ENCODE measurements around the gene AKTIP.
"Not testable (repeated sequence)": the region's sequence is repeated elsewhere in the genome, so short reads cannot be mapped to it uniquely, and the experiment has no call there.

AKTIP gene

DNA sequence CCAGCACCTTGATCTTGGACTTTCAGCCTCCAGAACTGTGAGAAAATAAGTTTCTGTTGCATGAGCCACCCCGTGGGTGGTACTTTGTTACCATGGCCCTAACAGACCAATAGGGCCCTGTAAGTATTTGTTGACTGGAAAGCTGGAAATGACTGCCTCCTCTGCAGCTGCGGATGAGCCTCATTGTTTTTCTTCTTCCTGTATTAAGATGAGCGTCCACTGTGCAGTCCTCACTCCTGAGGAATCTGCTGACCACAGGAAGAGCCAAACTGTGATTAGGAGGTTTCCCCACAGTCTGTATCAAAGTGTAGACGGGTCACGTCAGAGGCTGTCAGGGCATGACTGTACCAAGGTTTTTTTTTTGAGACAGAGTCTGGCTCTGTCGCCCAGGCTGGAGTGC lies 12.2 kb upstream of the AKTIP start:
- no peak for DNase-seq

DNA sequence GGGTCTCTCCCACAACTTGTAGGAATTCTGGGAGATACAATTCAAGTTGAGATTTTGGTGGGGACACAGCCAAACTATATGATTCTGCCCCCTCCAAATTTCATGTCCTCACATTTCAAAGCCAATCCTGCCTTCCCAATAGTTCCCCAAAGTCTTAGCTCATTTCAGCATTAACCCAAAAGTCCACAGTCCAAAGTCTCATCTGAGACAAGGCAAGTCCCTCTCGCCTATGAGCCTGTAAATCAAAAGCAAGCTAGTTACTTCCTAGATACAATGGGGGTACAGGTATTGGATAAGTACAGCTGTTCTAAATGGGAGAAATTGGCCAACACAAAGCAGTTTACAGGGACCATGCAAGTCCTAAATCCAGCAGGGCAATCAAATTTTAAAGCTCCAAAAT lies 9.8 kb upstream of the AKTIP start:
- DNase-seq: not testable (repeated sequence)

DNA sequence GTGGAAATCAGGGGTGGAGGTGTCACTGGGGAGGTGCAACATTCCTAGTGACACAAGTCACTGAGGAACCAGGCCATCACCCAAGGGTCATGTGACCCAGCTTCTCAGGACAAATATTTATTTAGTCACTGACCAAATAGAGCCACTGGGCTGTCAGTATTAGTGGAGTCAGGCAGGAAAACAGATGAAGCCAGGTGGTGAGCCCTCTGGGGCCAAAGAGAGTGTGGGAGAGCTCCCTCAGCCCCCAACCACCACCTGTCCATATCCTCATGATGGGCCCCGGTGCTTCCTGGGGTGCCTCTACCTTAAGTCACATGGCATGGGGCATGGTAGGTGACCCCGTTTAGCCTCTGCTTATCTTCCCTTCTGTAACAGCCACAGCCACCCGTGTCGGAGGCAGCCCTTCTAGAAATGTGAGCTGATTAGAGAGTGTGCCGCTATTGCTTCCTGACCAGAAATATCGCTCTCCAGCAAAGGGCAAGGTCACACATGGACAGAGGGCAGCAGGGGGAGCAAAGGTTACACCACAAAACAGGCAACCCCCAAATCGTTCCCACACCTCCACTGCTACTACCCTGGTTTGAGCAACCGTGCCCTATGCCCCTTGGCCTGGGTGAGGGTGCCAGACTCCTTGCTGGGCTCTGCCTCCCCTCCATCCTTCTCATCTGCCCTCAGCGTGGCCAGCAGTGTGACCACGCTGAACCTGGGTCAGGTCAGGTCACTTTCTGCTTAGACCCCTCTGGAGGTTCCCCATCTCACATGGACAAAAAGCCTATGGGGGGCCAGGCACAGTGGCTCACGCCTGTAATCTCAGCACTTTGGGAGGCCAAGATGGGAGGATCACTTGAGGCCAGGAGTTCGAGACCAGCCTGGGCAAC lies 8.6 kb upstream of the AKTIP start:
- DNase-seq: no peak

DNA sequence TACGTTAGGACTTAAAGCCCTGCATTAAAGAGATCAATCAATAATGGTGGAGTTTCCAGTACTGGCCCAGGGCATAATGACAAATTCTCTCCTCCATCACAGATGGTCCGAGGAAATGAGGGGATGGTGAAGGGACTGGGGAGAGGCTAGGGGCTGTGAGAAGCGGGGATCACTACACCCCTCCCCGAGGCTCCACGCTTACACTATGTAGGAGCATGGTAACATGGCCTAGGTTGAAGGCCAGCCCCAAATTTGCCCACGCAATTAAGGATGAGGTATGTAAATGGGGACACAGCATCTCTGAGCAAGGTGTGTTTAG lies 8.0 kb upstream of the AKTIP start:
- DNase-seq: no peak

DNA sequence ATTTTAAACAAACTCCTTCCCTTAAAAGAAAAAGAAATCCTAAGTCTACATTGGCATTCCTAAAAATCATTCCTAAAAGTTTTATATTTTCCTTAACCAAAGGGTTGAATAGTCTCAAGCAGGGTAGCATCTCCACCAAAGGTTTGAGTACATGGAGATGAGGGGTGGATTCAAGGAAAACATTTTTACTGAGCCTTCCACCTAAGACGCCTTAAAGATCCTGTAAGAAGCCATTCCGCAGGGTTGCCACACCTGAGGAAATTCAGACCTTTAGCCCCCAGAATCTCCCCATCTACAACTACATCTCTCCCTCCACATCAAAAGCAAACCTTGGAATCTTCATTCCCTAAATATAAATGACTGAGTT lies 7.7 kb upstream of the AKTIP start:
- DNase-seq: no peak

DNA sequence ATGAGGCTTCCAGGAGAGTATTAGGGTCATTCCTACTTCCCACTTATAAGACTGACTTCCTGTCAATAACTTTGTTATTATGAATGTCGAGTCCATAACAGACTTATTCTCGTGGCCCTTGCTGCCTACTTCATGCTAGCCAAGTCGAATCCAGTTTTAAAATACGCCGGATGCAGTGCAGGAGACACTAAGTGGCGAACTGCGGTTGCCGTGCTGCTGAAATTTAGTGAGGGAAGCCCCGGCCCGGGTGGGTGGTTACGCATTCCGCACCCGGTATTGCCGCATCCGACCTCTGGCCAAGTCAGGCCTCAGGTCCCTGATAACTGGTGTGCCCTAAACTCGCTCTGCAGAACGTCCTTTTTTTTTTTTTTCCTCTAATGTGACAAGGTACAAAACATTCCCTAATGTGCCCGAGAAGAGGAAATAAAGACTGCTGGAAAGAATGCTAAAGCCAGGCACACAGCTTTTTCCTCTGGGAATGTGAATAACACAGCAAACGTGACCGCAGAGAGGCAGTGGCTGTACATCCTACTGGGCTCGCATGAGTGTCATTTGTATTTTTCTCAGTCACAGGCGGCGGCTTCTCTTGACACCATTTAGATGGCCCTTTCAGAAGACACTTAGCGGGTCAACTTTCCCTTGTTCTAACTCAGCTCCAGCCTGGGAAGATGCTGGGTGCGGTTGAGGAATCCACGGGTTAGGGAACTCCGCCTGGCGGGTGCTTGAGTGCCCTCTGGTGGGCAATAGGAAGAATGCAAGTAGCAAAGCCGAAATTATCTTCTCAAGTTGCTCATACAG lies 7.1 kb upstream of the AKTIP start:
- peak; percentile 41 for DNase-seq

DNA sequence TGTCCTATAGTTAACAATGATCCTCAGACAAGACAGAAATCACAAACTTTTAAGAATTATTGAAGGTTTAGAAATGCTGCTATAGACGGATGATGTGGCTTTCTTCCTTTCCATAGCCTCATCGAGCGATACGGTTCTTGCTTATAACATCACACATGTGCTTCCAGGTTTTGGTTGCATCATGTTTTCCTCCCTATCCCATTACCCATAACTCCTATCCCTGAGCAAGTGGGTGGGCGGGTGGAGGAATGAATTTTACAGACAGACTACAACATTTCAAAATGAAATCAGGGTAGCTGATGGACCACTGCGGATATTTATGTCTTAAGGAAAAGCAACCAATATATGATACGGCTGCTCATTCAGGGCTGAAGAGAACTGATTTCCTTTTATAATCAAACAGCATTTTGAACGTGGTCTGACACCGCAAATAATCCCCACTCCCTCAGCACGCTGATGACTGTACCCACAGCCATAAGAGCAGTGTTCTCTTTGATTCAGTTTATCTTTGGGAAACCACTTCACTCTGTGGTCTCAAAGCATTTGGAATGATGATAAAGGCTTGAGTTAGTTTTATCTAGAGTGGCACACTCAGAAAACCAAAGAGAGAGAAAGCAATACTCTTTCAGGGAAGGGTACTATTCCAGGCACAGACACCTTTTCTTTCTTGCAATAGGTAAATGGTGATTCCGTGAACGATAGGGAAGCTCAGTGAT lies 4.6 kb upstream of the AKTIP start:
- no peak for DNase-seq

DNA sequence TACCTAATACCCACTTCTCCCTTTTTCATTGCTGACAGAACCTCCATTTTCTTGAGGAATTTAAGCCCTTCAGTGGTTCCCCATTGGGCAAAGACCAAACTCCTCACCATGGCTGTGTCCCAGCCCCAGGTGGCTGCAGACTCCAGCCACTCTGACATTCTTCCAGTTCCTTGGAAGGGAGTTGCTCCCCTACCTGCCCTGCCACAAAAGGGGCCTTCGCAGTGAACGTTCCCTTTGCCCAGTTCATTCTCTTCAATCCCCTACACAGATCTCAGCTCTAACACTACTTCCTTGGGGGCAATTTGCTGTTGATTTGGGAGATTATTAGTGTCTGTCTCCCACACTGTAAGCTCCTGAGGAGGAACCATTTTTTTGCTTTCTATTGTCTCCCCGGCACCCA lies 3.2 kb upstream of the AKTIP start:
- DNase-seq: no peak

DNA sequence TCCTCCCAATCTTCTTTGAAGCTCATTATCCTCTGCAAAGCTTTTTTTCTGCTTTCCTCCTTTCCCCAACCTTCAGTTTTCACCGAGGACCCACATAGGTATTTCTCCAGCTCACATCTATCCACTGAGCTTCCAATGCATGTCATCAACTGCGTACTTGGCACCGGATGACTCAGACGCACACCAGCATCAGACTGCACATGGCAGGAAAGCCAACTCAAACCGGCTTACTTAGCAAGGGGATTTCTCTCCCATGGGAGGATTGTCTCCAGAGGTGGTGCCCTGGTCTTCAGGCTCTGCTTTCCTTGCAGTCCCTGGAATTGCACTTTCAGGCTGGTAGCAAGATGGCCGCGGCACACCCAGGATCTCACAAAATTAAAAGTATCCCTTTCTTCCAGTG lies 1.7 kb upstream of the AKTIP start:
- DNase-seq: no peak

DNA sequence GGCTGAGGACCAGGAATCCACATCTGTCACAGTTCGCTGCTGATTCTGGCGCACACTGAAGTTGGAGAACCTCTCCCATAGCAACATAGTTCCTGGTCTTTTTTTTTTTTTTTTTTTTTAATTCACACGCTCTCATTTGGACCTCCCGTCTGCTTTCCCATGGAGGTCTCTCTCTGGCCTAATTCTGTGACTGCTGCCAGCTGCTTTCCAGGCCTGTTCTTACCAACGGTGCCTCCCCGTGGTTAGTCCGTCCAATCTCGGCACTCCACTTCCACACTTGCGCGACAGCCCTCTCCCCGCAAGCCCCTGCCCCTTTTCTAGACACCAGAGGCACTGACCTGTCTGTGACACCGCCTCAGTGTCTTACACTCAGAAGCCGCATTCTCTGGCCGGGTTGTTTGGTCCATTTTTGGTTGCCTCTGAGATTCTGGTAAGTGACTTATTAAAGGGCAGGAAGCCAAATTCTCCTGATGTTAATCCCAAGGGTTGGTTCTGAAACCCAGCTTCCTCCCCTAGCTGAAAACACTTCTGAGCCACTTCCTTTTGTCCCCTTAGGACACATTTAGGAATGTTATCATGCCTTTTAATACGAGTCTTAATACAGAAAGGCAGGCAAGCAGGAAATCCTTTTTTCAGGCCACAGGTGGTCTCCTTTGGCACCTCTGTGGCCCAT lies 1.1 kb upstream of the AKTIP start:
- no peak for DNase-seq

DNA sequence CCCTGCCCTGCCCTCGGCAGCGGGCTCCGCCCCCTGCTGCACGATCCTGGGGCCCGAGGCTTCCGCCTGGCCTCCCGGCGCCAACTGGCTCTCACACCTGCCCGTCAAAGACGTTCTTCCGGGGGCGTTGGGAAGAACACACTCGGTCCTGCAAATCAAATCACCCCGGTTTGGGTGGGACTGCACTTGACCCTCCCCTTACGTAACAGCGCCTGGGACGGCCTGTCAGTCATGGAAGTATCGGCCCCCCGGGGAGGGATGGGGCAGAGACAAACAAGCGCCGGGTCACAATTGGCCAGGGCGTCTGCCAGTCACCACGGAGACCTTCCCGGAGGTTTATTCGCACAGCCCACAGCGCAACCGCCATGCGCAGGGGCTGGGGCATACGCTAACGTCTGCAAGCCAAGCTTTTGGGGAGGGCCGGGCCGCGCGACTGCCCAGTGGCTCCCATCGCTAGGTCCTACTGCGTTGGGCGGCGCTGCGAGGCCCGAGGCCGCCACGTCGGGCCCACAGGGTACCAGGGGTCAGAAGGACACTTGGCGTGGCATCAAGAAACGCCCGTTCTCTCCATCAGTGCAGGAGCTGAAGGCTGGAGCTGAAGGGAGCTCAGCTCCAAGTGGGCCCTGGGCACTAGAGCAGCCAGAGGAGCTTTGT lies 388 bp upstream of the AKTIP start:
- DNase-seq: peak; percentile 100

DNA sequence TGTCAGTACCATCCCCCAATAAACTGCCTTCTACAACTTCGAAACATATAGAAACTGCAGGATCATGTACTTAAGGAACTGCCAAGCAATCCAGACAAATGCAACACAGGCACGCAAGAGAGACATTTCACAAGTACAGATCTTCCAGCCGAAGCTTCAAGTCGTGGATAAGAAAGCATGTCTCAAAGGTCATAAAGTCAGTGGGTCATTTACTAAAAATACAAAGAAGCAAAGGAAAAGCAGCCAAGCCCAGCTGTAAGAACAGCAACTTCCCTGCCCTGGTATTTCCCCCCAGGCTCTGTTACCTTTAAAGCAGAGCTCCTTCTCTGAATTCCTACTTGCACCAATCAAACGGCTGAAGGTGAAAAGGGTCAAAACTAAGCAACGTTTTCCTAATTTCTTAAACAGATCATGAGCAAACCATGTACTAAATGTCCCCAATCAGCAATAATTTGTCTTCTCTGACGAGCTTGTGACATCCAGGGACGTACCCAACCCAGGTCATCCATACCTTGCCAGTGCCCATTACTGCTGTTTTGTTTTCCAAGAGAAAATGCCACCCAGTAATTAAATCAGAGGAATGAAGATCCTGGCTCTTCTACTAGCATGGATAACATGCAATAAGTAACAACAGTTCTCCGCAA lies 1.7 kb downstream of the AKTIP start:
- DNase-seq: no peak

DNA sequence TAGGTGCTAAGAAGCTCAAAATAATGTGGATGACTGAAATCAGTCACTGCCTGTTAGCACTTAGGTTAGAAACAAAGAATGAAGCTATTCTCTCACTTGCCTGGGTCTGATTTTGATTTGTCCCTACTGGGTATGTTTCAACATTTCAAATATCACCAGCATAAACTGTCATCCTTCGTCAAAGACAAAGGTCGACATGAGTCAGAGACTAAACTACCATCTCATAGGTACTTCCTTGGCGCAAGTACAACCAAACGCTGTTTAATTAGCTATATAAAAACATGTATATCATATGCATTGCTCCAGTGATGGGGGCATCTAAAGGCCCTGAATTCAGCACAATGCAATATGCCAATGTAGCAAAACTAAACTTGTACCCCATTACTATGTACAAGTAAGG lies 4.0 kb downstream of the AKTIP start:
- no peak for DNase-seq

DNA sequence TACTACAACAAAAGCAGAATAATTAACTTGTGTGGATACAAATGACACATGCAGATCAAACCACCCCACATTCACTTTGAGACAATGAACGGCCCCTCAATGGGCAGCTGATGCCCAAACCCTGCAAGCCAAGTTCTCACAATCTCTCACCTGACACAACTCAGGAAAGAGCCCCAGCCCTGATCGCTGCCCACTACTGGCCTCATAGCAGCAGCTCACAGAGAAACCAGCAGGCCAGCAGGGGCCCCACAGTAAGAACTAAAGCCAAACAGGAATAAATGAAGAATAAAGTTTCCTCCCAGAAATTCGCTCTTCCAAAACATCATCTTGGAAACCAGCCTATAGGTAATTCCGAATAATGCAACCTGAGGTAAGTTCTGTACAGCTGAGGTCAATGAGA lies 7.7 kb downstream of the AKTIP start:
- DNase-seq: no peak

DNA sequence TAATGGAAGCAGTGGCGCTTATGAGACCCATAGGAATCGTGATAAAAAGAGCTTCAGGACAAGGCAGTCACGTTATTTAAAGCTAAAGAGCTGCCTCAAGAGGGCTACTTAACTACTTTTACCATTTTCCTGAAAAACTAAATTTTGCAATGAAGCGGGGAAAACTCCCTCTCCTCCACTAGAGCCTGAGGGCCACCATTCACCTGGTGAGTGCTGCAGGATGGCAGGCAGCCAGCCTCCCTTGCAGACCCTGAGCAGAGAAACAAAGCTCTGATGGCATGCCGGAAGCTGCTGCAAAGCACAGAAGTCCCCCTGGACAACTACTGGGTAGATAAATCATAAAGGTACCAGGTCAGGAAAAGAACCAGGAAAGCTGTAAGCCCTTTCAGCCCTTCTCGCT lies 8.4 kb downstream of the AKTIP start:
- DNase-seq: no peak

DNA sequence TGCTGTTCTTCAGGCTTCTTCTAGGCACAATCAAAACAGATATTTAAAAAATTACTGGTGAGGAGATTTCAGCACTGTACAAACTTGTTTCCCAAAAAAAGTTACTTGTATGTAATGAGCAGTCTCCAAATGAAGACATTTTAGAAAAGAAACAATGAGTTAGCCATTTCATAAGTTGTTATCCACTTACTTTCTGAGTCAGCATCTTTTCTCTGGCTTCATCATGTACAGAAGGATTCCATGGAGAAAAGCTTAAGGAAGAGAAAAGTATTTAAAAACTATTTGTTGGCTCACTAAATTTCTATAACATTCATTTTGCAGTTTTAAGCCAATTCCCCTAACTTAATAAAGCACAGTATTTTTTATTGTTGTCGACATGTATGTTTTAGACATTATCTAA lies 10.5 kb downstream of the AKTIP start:
- DNase-seq: no peak

DNA sequence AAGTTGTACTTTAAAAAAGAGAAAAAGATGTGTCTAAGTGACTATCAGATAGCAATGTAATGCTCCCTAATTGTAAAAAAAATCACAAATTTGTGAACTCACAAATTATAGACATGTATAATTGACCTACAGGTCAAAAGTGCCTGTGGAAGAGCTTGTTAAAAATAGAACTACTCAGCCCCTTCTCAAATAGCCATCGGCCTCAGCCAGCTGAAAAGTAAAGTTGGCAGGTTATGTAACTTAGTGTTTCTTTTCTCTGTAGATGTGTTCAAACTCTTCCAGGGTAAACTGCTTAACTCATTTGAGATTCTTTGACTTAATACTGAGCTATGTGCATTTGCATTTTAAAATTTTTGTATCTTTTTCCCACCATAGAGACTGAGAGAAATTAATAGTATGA lies 13.3 kb downstream of the AKTIP start:
- DNase-seq: no peak

DNA sequence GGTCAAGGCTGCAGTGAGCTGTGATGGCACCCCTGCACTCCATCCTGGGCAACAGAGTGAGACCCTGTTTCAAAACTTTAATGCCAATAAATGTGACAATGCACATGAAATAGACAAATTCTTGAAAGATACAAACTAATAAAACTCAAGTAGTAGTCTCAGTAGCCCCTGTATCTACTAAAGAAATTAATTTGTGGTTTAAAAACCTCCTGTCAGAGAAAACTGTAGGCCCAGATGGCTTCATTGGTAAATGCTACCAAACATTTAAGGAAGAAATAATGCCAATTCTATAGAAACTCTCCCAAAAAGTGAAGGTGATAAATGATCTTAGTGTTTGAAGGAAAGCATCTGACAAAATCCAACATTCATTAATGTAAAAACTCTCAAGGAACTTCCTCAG lies 16.8 kb downstream of the AKTIP start:
- DNase-seq: no peak

DNA sequence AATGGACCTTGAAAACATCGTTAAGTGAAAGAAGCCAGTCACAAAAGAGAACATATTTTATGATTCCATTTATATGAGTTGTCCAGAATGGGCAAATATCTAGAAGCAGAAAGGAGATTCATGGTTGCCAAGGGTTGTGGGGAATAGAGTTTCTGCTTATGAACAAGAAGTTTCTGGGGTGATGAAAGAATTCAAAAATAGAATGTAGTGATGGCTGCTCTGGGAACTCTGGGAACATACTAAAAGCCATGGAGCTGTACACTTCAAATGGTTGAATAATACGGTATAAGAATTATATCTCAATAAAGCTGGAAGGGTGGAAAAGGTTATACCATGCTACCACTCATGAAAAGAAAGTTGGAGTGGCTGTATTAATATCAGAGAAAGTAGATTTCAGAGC lies 18.5 kb downstream of the AKTIP start:
- DNase-seq: no peak

DNA sequence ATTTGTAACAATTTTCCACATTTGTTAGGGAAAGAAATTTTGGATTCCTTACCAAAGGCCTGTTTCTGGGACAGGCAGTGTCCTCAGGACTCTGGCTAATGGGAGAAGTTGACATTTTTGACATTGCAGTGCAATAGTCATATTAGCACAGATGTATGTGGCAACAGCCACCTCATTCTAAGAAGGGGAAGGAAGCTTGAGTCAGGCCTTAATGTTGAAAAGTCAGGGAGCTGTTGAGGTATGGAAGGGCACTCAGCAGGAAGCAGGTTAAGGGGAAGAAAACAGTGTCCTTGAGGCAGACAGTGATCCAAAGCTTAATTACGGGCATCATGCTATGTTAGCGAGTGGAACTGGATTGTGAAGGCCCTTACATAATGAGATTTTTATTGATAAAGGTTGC lies 20.9 kb downstream of the AKTIP start:
- DNase-seq: no peak

DNA sequence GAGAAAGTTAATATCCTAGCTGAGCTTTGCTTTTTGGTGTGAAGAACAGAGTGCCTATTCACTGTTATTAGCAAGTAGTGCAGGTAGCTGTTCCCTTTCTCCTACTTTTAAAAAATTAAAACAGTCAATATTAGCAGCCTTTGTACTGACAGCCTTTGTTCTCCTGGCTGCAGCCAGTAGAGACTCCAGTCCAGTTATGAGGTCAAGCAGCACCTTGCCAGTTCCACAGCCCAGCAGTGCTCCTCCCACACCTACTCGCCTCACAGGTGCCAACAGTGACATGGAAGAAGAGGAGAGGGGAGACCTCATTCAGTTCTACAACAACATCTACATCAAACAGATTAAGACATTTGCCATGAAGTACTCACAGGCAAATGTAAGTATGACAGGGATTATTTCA lies 22.6 kb downstream of the AKTIP start:
- no peak for DNase-seq

DNA sequence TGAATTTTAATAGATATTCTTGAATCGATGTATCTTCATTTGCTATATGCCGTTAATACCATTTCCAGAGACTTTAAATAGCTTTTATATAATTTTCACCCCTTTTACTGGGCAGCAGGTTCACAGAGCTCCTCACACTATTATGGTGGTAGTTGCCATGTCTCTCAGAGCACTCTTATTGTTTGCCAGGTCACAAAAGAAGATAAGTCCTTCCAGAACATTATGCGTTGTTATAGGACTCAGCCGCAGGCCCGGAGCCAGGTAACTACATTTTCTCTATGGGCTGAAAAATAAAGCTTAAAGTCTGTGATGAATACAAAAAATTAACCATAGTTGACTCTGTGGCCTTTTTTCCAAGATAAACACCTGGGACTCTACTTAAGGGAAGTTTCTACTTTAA lies 24.0 kb downstream of the AKTIP start:
- DNase-seq: no peak
